Esophagus squamous epithelium (tissue), 5 donors: ENCODE measurements around the gene SGCE. TPM values are rescaled to one million over a fixed set of nuclear protein-coding genes. Genes with fewer than 3 reads are reported as not detected.

ENCODE experiments used
- DNase-seq: peaks from one replicate; lab custom pipeline; 2025; lab: John Stamatoyannopoulos, UW
- H3K27ac ChIP-seq, 4 donors: fragments of 200-600 bp; sonication (generic); one replicate each; pipeline ENCODE4 v1.5.1; 2016 to 2019; ENCODE audit warnings: mild to moderate bottlenecking in 1 of 4
- H3K27me3 ChIP-seq, 4 donors: fragments of 200-600 bp; sonication (generic); 1 replicate in 3 of 4; 2 replicates in 1 of 4; pipeline versions ENCODE4 v1.5.1 to v1.6.0; 2017 to 2021; ENCODE audit warnings: antibody characterized with exemption in 1 of 4
- H3K36me3 ChIP-seq, 3 donors: fragments of 200-600 bp; sonication (generic); one replicate each; pipeline ENCODE4 v1.5.1; 2016 to 2019
- H3K4me1 ChIP-seq, 3 donors: fragments of 200-600 bp; sonication (generic); one replicate each; pipeline ENCODE4 v1.5.1; 2017 to 2019
- H3K4me3 ChIP-seq, 4 donors: fragments of 200-600 bp; sonication (generic); 1 replicate in 3 of 4; 2 replicates in 1 of 4; pipeline ENCODE4 v1.5.1; 2016 to 2019; ENCODE audit warnings: mild to moderate bottlenecking in 2 of 4, moderate library complexity in 1 of 4
- H3K9me3 ChIP-seq, 3 donors: fragments of 200-600 bp; sonication (generic); one replicate each; pipeline ENCODE4 v1.5.1; 2016 to 2019
- CTCF ChIP-seq, 6 experiments: fragments of 450-650 bp in 4 of 6; fragments of 200-600 bp in 2 of 6; sonication (generic) in 2 of 6; IDR thresholded peaks; one replicate each; pipeline ENCODE4 v1.5.1; 2016 to 2019; ENCODE audit warnings: antibody characterized with exemption in 6 of 6, mild to moderate bottlenecking in 4 of 6, moderate library complexity in 4 of 6
- POLR2A ChIP-seq, 4 donors: fragments of 450-650 bp; IDR thresholded peaks; one replicate each; pipeline ENCODE4 v1.6.1; 2017; ENCODE audit warnings: antibody characterized with exemption in 4 of 4, mild to moderate bottlenecking in 4 of 4, moderate library complexity in 3 of 4
- WGBS, 2 donors: methylation state at CpG; one replicate each; pipeline ENCODE4 v1.1.5; 2018; 5-methylcytosine and 5-hydroxymethylcytosine counted together
- intact Hi-C: fragments of 100-400 bp; cut with DNase I; formaldehyde crosslinking; loops from one replicate; pipeline ENCODE4 v1.15.0; 2022
- total RNA-seq, 4 donors: library from RNA; depleted of rRNA; stranded (reverse); fragments of >200 nt; gene quantifications; one replicate each; pipeline ENCODE4 v1.1.0, GENCODE V29; 2016
- donor health status: DM: yes; HTN: yes; CAD: no.

Gene SGCE
- total RNA-seq, 4 donors from 2014 or later, result 0.38 to 44.8 (median 13.2) TPM

- TF ChIP-seq POLR2A (IDR thresholded peaks at IDR 0.05) (no peak), CTCF (IDR thresholded peaks at IDR 0.05) (no peak)
- no peak for DNase-seq
- peak overlapping the region in 1 of 4 donors; percentile 35 for H3K27ac ChIP-seq
- peaks cover 5 to 20% (median 8%) of the 10 kb centered on the region in 3 donors for H3K4me1 ChIP-seq
- H3K36me3 ChIP-seq, result no peaks in the 10 kb centered on the region
- H3K27me3 ChIP-seq, result no peaks in the 10 kb centered on the region
- H3K9me3 ChIP-seq, result no peaks in the 10 kb centered on the region
- WGBS, 2 donors, result 30 to 38% methylated on average over 1 of the region's 1 CpG
- intact Hi-C loops, result no loop called here
- H3K4me3 ChIP-seq, result no peak overlapping the region
Measured at GRCh38 chr7:94697035-94697974, 41.4 kb upstream of the SGCE start.

GRCh38 chr7:94687810-94688209 lies 31.9 kb upstream of the SGCE start:
- Histone ChIP-seq H3K4me1 (no peaks in the 10 kb centered on the region), H3K4me3 (no peak overlapping the region), H3K27ac (no peak overlapping the region), H3K36me3 (no peaks in the 10 kb centered on the region), H3K27me3 (no peaks in the 10 kb centered on the region), H3K9me3 (no peaks in the 10 kb centered on the region)
- intact Hi-C loops, result no loop called here
- TF ChIP-seq CTCF (IDR thresholded peaks at IDR 0.05) (no peak), POLR2A (IDR thresholded peaks at IDR 0.05) (no peak)
- DNase-seq, result no peak
- WGBS, 2 donors, result no CpG with 5 or more reads among the region's 2 CpGs

- no peaks in the 10 kb centered on the region for H3K4me1 ChIP-seq
- H3K9me3 ChIP-seq, result no peaks in the 10 kb centered on the region
- no peaks in the 10 kb centered on the region for H3K27me3 ChIP-seq
- TF ChIP-seq CTCF (IDR thresholded peaks at IDR 0.05) (no peak), POLR2A (IDR thresholded peaks at IDR 0.05) (no peak)
- 62 to 65% methylated on average over 2 of the region's 2 CpGs for WGBS, 2 donors
- H3K4me3 ChIP-seq, result no peak overlapping the region
- intact Hi-C loops, result no loop called here
- no peak for DNase-seq
- H3K36me3 ChIP-seq, result no peaks in the 10 kb centered on the region
- no peak overlapping the region for H3K27ac ChIP-seq
Measured at GRCh38 chr7:94687076-94687475, 31.1 kb upstream of the SGCE start.

GRCh38 chr7:94683066-94683465 lies 27.1 kb upstream of the SGCE start:
- intact Hi-C loops, result no loop called here
- Histone ChIP-seq H3K4me1 (no peaks in the 10 kb centered on the region), H3K4me3 (no peak overlapping the region), H3K9me3 (no peaks in the 10 kb centered on the region), H3K27ac (no peak overlapping the region), H3K27me3 (no peaks in the 10 kb centered on the region), H3K36me3 (no peaks in the 10 kb centered on the region)
- DNase-seq, result no peak
- TF ChIP-seq CTCF (IDR thresholded peaks at IDR 0.05), result no peak
- no peak for TF ChIP-seq POLR2A (IDR thresholded peaks at IDR 0.05)
- WGBS, 2 donors, result 59 to 94% methylated on average over 1 of the region's 1 CpG

- Histone ChIP-seq H3K36me3 (no peaks in the 10 kb centered on the region), H3K27me3 (no peaks in the 10 kb centered on the region), H3K4me1 (no peaks in the 10 kb centered on the region), H3K27ac (no peak overlapping the region), H3K4me3 (no peak overlapping the region), H3K9me3 (no peaks in the 10 kb centered on the region)
- WGBS, 2 donors, result 75 to 91% methylated on average over 1 of the region's 1 CpG
- no peak for DNase-seq
- TF ChIP-seq CTCF (IDR thresholded peaks at IDR 0.05), result no peak
- no peak for TF ChIP-seq POLR2A (IDR thresholded peaks at IDR 0.05)
- intact Hi-C loops, result no loop called here
Measured at GRCh38 chr7:94679358-94679757, 23.4 kb upstream of the SGCE start.
